Astrocyte of the hippocampus (primary cell): ENCODE measurements around the gene IL2RA.
A peak's percentile ranks its signal among the peaks of the same experiment; 100 is the strongest.
"Not testable (repeated sequence)": the region's sequence is repeated elsewhere in the genome, so short reads cannot be mapped to it uniquely, and the experiment has no call there.

Experiments used
- DNase-seq: peaks from one replicate; pipeline ENCODE4 v3.0.0; 2011; ENCODE audit warnings: low read depth, low spot score

IL2RA gene

GRCh38 chr10:6062101-6062771 is at the start of gene IL2RA:
TSS of gene IL2RA (minus strand) at chr10:6062367. CDS start at chr10:6062151, 216 bp downstream.
- DNase-seq, result no peak

DNA sequence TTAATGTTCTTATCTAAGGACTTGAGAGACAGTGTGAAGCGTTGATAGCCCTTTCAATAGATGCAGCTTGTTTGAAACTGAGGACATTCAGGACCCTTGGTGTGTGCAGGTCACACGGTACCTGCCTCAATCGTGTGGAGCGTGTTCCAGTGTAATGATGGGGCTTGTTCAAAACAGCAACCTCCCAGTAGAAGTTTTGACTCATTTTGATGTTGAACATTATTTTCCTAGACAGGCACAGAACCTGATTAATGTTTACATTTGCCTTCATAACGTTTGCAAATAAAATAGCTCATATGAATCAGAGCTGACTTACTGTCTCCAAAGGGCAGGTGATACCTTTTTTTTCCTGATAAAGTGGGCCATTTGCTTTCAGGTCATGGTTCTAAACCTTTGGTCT is 48.0 kb upstream of the IL2RA start:
- no peak for DNase-seq

- DNase-seq, result no peak
These were observed 47.2 kb upstream of the IL2RA start for GRCh38 chr10:6109444-6109775.

GRCh38 chr10:6108631-6109443 is 46.7 kb upstream of the IL2RA start:
- DNase-seq, result peak; percentile 67

DNA sequence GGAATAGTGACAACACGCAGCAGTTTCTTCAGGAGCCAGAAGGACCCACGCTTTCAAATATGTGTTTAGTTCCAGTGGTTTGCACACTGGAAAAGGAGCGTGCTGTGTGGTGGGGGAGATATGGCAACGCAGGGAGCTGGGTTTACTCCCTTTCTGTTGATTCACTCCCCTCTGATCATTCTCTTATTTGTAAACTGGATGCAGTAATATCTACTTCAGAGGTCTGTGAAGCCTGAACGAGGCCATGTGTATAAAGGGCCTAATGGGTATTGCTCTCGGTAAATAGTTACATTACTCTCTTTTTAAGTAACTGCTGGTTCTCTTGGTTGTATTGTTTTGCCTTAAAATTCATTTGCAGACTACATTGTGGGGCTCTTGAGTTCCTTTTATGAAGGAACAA is 45.9 kb upstream of the IL2RA start:
- peak; percentile 42 for DNase-seq

DNA sequence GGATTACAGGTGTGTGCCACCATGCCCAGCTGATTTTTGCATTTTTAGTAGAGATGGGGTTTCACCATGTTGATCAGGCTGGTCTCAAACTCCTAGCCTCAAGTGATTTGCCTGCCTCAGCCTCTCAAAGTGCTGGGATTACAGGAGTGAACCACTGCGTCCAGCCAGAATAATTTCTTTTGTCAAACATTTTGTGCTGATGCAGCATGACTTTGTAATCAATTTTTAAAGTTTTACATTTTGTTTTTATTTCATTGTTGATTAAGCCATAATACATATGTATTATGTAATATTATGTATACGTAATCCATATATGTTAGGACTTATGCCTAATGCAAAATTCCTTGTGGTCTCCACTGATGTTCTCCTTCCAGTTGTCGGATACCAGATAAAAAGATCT is 45.4 kb upstream of the IL2RA start:
- not testable (repeated sequence) for DNase-seq

GRCh38 chr10:6103591-6103990 is 41.4 kb upstream of the IL2RA start:
- no peak for DNase-seq

DNA sequence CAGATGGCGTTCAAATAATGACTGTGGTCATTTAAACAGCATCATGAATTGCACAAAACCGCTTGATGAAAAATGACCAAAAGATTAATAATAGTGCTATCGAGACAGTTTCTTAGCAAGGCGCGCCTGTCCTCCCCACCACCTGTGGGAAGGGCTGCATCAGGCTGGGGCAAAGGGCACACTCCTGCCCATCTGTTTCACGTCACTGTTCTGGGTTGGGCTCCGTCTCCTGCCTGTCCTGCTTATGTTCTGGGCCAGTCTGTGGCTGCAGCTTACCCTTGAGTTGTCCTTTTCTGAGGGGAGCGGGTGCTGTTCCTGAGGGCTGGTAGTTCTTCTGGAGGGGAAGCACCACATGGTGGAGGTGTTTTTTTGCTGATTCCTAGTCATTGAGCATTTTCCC is 40.0 kb upstream of the IL2RA start:
- no peak for DNase-seq

DNA sequence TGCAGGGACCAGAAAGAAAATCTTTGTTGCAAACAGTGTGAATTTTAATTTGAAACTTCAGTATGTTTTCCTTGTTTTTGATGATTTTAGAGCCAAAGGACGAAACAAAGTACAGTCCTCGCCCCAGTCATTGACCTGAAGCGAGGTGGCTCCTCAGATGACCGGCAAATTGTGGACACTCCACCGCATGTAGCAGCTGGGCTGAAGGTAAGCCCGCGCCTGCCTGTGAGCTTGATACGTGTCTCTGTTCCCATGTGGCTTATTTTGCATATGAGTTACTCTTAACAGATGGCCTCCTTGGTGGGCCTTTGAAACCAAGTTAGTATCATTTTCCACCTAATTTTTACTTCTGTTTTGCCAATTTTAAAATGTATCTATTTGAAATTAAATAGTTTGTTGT is 39.0 kb upstream of the IL2RA start:
- DNase-seq, result no peak

DNA sequence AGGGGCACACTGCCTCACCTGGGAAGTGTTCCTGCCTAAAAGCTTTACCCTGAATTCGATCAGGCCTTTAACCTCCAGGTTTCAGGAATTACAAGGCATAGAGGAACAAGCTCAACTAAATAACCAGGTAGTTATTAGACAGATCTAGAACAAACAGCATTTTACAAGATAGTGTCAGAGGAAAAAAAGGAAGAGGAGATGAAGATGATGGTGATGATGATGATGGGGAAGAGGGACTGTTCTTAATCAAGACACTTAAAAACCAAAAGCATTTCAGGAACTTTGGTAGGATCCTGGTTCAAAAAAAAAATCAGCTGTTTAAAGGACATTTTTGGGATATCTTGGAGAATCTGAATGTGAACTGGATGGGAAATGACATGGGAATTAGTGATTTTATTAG is 38.2 kb upstream of the IL2RA start:
- no peak for DNase-seq

DNA sequence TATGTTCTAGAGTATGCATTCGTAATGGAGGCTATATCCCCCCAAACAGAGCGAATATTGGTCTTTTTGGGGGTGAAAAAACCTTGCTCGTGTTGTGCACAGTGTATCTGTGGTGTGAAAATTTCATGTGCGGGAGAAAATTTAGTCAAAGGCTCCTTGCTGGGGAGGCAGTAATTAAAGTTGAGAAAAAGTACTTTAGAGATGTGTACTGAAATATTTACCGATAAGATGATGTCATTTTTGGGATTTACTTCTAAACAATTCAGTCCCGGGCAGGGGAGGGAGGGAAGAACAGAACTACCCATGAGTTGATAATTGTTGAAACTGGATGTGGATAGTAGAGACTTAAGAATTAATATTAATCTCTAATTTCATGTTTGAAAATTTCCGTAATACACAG is 36.0 kb upstream of the IL2RA start:
- DNase-seq, result no peak

- DNase-seq, result no peak
These were observed 34.9 kb upstream of the IL2RA start for GRCh38 chr10:6097063-6097462.

GRCh38 chr10:6095810-6096570 is 33.8 kb upstream of the IL2RA start:
- no peak for DNase-seq

GRCh38 chr10:6092731-6093130 is 30.6 kb upstream of the IL2RA start:
- DNase-seq, result no peak

DNA sequence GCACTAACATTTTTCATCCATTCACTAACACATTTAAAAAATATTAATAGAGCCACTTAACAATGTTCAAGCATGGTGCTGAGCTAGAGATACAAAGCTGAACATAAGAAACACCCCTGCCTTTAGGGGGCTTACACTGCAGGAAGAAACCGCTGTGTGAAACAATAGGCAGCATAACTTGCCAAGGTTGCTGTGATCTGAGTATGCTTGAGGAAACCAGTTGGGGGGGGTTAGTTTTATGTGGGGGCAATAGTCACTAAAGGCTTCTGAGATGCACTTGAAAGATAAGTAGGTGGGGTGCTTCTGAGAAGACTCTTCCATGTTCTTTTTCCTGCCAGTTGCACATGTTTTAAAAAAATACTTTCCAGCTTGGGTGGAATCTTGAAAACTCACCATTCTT is 29.5 kb upstream of the IL2RA start:
- no peak for DNase-seq

DNA sequence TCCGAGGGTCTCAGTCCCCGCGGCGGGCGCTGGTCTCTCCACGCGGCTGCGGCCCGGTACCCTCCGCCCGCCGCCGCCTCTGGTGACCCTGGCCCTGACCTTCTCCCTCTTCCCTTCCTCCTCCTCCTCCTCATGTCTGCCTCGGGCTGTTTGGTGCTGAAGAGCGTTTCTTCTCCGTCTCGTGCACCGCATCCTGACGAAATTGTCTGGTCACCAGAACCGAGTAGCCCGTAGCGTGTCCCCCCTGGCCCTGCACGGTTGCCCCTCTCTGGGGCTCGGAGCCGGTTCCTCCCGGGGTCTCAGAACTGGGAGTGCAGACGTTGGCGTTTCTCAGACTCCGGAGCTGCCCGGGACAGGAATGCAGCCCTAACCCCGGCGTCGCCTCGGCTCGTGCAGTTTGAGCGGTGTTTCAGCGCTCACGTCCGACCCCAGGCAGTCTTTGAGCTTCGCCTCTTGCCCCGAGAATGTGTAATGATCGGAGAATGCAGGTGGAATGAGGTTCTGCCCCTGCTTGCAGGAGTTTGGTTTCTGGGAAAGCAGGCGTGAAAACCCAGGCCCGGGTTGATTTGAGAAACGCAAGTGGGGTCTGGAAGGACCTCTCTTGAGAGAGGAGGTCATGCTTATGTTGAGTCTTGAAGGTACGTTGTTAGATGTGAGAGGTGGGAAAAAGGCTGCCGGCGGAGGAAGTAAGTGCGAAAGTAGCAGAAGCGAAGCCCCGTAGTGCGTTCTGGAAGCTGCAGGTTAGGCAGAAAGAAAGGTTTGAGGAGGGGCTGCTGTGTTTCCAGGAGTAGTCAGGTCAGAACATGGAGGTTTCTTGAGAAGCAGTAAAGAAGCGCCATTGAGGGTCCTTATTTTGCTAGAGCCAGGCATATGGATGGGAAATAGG is 27.4 kb upstream of the IL2RA start:
- peak; percentile 68 for DNase-seq

DNA sequence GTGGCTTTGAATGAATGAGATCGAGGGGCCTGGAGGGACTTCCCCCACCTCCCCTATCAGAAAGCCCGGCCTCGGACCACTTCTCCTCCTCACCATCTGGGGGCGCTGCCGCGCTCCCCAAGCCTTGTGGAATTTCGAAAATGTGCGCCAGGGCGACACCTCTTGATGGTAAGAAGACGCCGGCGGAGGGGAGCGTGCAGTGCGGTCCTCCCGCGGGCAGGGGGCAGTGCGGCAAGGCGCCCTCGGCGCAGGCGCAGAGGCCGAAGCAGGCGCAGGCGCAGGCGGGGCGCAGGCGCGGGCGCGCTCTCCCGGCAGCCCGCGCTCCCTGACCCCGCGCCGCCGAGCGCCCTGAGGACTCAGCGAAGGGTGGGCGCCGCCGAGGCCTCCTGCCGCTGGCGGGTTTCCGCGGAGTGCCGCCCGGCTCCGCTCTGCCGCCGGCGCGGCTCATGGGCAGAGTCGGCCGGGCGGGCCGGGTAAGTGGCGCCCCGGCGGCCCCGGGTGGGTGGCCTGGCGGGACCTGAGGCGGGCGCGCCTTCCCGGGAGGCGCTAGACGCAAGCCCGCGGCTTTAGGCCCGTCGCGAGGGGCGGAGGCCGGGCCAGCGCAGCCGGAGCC is 26.7 kb upstream of the IL2RA start, which contains the start of gene RBM17:
RBM17 (plus strand) TSS at position 314 of the 613 bp plus-strand sequence. CDS start 8,032 bp downstream, outside the sequence.
- DNase-seq, result peak; percentile 99

- peak; percentile 80 for DNase-seq
These were observed 24.4 kb upstream of the IL2RA start for GRCh38 chr10:6086375-6087233.

DNA sequence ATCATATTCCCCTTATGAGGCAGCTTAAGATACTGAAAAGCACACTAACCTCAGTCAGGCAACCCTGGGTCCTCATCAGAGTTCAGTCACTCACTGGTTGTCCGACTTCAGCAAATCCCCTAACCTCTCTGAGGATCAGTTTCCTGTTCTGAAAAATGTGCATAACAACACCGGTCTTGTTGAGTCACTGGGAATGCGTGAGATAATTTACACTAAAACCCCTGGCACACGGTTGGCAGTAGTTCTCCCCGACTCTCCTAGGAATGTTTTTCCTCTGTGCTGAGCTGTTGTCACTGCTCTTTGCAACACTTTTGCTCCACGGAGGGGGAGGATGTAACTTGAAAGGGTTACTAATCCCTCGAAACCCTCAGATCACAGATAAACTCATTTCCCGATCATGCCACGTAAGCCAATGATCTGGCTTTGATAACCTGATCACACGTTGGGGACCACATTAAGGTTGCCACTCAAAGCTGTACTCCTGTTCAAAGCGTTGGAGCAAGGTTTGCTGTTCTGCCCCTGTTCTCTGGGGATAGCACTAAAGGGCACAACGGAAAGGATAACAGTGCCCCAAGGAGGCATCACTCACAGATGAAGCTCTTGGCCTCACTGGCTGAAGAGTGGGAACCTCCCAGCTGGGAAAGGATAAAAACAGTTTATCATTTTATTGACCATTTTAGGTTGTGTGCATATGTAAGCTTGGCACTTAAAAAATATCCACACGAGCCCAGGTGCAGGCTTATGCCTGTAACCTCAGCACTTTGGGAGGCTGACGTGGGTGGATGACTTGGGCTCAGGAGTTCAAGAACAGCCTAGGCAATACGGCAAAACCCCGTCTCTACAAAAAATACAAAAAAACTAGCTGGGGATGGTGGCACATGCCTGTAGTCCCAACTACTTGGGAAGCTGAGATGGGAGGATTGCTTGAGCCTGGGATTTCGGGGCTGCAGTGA is 21.6 kb upstream of the IL2RA start:
- DNase-seq, result peak; percentile 63
